Muscle of back (tissue), 11 donors: ENCODE measurements around the gene SKIC3. TPM values are rescaled to one million over a fixed set of nuclear protein-coding genes. Genes with fewer than 3 reads are reported as not detected.

Experiments used
- DNase-seq, 3 donors: peaks; one replicate each; pipeline versions ENCODE4 v3.0.0 to v3.0.0-alpha.2; 2013
- polyA plus RNA-seq, 10 donors: library from polyadenylated mRNA; unstranded; fragments of 120-200 nt; gene quantifications; one replicate each; pipeline ENCODE4 v1.2.1, GENCODE V29; 2013; ENCODE audit not compliant: insufficient read length in 10 of 10

Gene SKIC3
- polyA plus RNA-seq, 10 donors = 42.7 to 81.9 (median 57.6) TPM

DNA sequence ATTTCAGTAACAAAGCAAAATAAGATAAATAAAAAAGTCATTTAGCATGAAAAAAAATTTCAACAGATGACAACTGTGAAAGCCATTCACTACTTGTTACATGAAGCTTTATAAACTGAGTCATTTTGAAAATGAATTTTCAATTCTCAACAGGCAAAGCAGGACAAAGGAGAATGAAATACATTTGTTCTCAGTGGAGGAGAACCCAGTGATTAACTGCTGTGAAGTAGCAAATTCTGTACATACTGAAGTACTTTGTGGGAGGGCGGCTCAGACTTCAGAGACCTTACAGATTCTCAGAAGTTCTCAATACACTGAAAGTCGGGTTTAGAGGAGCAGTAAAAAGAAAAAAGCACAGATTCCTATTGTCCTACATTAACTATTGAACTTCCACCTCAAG is 21.7 kb downstream of the SKIC3 start:
- DNase-seq = no peak

DNA sequence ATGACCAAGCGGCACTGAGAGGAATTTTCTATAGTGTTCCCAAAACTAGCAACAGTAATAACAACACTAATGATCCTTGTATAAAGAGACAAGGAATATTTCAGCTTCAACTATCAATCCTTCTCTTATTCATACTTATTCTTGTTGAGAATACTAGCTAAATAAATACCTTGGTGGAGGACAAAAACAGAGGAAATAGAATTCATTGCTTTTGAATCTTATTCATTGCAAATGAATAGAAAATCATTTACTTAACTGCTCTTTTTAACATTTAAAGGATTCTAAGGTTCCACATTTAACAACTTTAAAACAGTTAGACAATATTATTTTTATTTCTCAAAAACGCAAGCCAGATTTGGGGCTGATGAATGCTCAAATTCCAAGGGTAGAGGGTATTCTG is 22.4 kb downstream of the SKIC3 start:
- no peak for DNase-seq

DNA sequence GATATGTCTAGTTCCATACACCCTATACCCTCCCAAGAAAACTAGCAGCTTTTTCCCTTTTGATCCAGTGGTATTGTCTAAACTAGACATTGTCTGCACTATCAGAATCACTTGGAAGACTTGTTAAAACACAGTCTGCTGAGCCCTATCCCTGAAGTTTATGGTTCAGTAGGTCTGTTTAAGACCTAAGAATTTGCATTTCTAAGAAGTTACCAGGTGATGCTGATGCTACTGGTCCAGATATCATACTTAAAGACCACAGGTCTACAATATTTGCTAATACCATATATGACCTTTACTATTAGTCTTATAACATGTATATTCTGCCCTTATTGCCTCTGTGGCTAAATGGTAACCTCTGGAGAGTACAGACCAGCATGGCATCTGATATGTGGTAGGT is 23.3 kb downstream of the SKIC3 start:
- DNase-seq = no peak

DNA sequence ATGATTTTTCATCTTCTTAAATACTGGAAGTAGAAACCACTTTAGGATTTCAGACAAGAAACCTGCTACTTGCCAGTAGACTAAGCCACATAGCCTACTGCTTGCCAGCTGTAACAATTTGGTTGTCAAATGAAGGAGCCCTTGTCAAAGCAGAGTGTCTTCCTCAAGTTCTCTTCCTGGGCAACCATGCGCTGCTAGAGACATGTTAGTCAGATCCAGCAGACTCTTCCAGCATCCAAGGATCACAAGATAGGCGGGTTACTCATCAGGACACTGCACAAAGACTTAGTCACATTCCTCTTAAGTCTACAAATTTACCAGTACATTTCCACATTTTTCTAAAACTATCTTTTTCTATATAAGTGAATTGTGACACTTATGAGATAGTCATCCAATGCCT is 24.4 kb downstream of the SKIC3 start:
- DNase-seq = peak in 1 of 3 donors; percentile 26

DNA sequence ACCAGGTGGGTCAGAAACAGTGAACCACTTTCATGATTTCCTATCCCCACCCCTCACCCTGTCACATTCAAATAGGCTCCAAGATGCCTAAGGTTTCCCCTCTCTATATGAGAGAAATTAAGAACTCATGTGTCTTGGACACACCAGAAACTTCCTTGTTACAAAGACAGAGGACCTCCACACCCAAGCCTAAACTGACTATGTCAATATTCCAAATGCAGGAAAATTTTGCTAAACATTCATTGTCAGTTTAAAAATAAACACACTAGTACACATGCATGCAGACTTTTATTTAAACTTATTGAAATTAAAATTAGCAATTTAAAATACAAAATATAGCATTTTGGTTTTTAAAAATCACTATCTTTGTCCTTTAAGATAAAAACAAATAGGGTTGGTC is 26.2 kb downstream of the SKIC3 start:
- no peak for DNase-seq

DNA sequence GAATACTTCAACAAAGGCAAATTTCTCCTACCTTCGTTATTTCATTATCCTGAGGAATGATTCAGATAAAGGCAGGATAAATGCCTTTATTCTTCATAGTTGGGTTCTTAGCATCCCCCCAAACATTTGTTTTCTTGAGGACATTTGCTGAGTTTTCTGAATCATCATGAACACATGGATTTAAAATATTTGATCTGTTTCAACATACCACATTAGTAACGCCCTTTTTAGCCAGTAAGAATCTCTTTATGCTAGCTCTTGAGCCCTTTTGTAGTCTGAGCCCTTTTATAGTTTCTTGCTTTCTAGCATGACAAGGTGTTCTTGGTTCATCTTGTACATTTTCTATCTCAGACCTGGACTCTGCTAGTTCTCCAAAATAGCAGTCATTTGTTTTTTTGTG is 27.9 kb downstream of the SKIC3 start:
- no peak for DNase-seq

DNA sequence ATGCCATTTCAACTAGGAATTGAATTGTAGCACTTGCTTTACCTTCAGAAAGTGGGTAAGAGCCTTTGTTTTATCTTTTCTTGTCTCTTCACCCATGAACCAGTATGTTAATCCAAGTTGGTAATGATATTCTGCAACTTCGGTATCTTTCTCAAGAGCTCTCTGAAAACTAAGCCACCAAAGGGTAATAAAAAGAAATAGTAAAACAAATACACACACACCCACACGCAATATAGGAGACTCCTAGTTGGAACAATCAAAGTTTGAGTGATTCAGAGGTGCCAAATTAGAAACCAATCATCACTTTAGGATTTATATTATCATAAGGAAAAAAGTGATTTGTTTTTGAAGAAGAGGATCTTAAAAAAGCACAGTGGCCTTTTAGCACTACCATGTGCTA is 30.4 kb downstream of the SKIC3 start:
- DNase-seq = no peak

DNA sequence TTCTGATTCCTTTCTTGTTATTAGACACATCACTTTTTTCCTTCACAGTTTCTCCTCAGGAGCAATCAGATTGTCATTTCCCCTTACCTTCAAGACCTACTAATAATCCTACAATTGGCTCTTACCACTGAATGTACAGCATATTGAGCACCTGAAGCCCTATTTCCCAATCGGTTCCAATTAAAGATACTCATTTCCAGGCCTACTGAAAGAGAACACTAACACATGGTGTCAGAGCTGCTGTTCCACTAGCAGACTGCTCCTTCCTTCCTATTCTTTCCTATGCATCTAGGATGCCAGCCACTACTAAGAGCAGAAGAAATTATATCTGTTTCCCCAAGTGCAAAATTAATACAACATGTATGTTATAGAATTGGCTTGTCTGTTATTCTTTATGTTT is 34.6 kb downstream of the SKIC3 start:
- DNase-seq = no peak

DNA sequence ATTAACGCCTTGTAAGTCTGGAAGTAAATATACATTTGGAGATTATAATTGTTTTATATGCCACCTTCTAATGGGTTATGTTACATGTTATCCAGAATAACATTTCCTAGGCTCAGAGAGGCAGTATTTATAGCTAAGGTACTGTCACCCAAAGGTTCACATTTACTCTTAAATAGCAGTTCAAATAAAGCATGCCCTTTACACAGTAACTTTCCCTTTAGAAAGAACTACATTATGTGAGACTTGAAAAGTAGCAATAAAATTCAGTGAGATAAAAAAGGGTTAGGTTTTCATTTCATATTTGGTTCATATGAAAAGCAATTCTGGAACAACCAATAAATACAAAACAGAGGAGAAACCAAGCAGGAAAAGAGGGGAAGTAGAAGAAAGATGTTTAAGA is 35.1 kb downstream of the SKIC3 start:
- DNase-seq = no peak

DNA sequence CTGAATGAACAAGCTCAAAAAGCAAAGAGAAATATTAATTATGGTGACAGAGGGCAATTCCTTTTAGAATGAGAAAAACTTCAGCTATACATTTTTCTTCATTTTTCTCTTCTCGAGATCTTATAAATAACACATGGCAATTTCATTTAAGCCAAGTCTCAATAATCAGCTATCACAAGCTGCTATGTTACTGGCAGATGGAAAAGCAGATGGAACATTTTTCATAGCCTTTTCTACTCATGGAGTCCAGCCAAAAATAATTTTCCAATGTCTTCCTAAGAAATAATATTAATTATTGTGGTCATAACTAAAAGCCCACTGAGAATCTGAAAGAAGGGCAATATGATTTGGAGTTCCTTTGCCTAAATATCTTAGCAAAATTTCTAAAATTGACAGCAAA is 35.6 kb downstream of the SKIC3 start:
- DNase-seq = no peak

DNA sequence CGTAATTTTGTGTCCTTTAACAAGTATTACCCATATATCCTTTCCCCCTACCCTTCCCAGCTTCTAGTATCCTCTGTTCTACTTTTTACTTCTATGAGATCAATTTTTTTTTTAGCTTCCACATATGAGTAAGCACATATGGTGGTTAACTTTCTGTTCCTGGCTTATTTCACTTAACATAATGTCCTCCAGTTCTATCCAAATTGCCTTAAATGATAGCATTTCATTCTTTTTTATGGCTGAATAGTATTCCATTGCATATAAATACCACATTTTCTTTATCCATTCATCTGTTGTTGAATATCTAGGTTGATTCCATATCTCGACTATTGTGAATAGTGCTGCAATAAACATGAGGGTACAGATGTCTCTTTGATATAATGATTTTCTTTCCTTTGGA is 36.4 kb downstream of the SKIC3 start:
- no peak for DNase-seq

DNA sequence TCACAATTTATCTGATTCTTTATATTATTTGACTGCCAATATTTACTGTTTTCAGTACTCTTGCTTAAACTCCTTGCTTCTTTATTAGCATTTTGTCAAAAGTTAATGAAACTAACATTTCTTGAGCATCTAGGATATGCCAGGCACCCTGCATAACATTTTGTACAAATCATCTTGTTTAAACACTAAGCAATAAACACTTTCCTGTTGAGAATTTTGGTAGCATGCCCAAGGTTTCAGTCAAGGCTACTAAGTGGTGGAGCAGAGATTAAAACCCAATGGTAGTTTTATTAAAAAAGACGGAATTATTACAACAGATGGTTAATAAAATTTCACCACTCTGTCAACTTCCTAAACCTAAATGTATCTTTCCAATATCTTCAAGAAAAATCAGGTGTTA is 43.2 kb downstream of the SKIC3 start:
- DNase-seq = no peak

DNA sequence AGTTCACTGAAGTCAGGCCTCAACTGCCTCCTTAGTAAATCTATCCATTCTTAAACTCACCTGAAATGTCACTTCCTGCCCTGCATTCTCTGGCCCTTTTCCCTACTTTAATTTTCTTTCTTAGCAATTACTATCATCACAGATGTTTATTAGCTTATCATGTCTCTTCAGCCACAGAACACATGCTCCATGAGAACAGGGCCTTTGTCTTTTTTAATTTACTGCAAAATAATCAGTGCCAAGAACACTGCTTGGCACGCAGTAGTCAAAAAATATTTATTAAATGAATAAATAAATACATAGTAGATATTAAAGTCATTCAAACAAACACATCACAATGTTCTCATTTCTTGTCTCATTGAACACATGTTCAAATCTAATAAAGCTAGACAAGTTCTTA is 46.2 kb downstream of the SKIC3 start:
- DNase-seq = no peak

Other genes starting within 250 kb of the SKIC3 start
- 10 to 100 TPM in 1 of 10 donors, 1 to 10 TPM in 9; 1.8 to 14.0 (median 7.2) TPM for gene FAM81B, start 163.6 kb downstream of the SKIC3 start, polyA plus RNA-seq
- gene ARSK, start 124 bp upstream of the SKIC3 start, polyA plus RNA-seq = 10 to 100 TPM in 4 of 10 donors, 1 to 10 TPM in 6; 7.1 to 13.6 (median 8.7) TPM
- gene GPR150, start 65.1 kb upstream of the SKIC3 start, polyA plus RNA-seq = under 1 TPM in 8 of 10 donors, not detected in 2; 0.08 to 0.17 (median 0.12) TPM
- gene RFESD, start 91.8 kb upstream of the SKIC3 start, polyA plus RNA-seq = 1 to 10 TPM; 2.6 to 8.7 (median 3.8) TPM
- 1 to 10 TPM; 1.0 to 3.2 (median 1.8) TPM for gene SPATA9, start 128.0 kb upstream of the SKIC3 start, polyA plus RNA-seq
- 100 to 1,000 TPM in 5 of 10 donors, 10 to 100 TPM in 5; 81.1 to 131 (median 97.7) TPM for gene RHOBTB3, start 176.4 kb upstream of the SKIC3 start, polyA plus RNA-seq